Activated CD4-positive, CD25-positive, alpha-beta regulatory T cell treated with anti-CD3 and anti-CD28 coated beads, Interleukin-2, amount 50 U/mL, for 16 hours (primary cell): ENCODE results near the gene CCR5AS.
"Not testable (repeated sequence)": the region's sequence is repeated elsewhere in the genome, so short reads cannot be mapped to it uniquely, and the experiment has no call there.

ENCODE experiments used
- DNase-seq: peaks from one replicate; pipeline ENCODE4 v3.0.0-alpha.2; 2020; ENCODE audit warnings: low read depth, low spot score

Gene CCR5AS

GRCh38 chr3:46406788-46407611, at the start of gene CCR5AS, which contains the start of gene CCRL2:
CCR5AS (minus strand) TSS chr3:46407066.
CCRL2 (plus strand) TSS chr3:46407259; CDS start chr3:46408080, 821 bp downstream.
- peak; percentile 11 for DNase-seq

GRCh38 chr3:46456118-46456517, 49.3 kb upstream of the CCR5AS start:
- no peak for DNase-seq

- no peak for DNase-seq
Observed at GRCh38 chr3:46455231-46456115, 48.6 kb upstream of the CCR5AS start.

GRCh38 chr3:46454606-46455005, 47.7 kb upstream of the CCR5AS start:
- DNase-seq, result no peak

GRCh38 chr3:46454209-46454595, 47.3 kb upstream of the CCR5AS start:
- no peak for DNase-seq

- DNase-seq, result no peak
Observed at GRCh38 chr3:46453526-46454208, 46.8 kb upstream of the CCR5AS start.

- DNase-seq, result no peak
Observed at GRCh38 chr3:46449755-46450552, 43.1 kb upstream of the CCR5AS start.

- no peak for DNase-seq
Observed at GRCh38 chr3:46448721-46449120, 41.9 kb upstream of the CCR5AS start.

GRCh38 chr3:46447228-46447985, 40.5 kb upstream of the CCR5AS start:
- no peak for DNase-seq

- no peak for DNase-seq
Observed at GRCh38 chr3:46442576-46443530, 36.0 kb upstream of the CCR5AS start.

- DNase-seq, result no peak
Observed at GRCh38 chr3:46440531-46441294, 33.8 kb upstream of the CCR5AS start.

GRCh38 chr3:46438831-46439230, 32.0 kb upstream of the CCR5AS start:
- DNase-seq, result no peak

GRCh38 chr3:46435081-46435726, 28.3 kb upstream of the CCR5AS start:
- DNase-seq, result no peak

GRCh38 chr3:46433841-46434240, 27.0 kb upstream of the CCR5AS start:
- no peak for DNase-seq

GRCh38 chr3:46433118-46433517, 26.3 kb upstream of the CCR5AS start:
- not testable (repeated sequence) for DNase-seq

- not testable (repeated sequence) for DNase-seq
Observed at GRCh38 chr3:46431905-46432304, 25.0 kb upstream of the CCR5AS start.

GRCh38 chr3:46430879-46431278, 24.0 kb upstream of the CCR5AS start:
- not testable (repeated sequence) for DNase-seq

- DNase-seq, result no peak
Observed at GRCh38 chr3:46429671-46430070, 22.8 kb upstream of the CCR5AS start.
